AG04449 (cell line): ENCODE data around the gene USP35.

ENCODE experiments used
- CTCF ChIA-PET: fragments of 350-600 bp; formaldehyde crosslinking; extraction: SDS; loops from one replicate; lab custom pipeline; 2021; ENCODE audit warnings: antibody characterized with exemption; lab: Yijun Ruan, JAX
- POLR2A ChIA-PET: fragments of 400-600, 350-600 bp; formaldehyde crosslinking; extraction: SDS; loops from one replicate; lab custom pipeline; 2020; ENCODE audit warnings: antibody characterized with exemption, inconsistent platforms; lab: Yijun Ruan, JAX
- DNase-seq: peaks from one replicate; pipeline ENCODE4 v3.0.0-alpha.2; 2010; ENCODE audit warnings: low read depth, low spot score
- H3K4me3 ChIP-seq: 2 replicates; pipeline ENCODE4 v1.5.1; 2011; ENCODE audit warnings: low read depth, mild to moderate bottlenecking, control low read depth, low read length
- CTCF ChIP-seq: IDR thresholded peaks from one replicate; pipeline ENCODE4 v1.5.1; 2011; ENCODE audit warnings: mild to moderate bottlenecking, moderate library complexity, low read length, control low read depth, inconsistent platforms; ENCODE audit not compliant: insufficient read depth; ENCODE audit errors: missing control alignments

Gene USP35

GRCh38 chr11:78259777-78260487, 71.2 kb downstream of the USP35 start:
- CTCF ChIA-PET, result no interaction called here
- DNase-seq, result no peak
- no peak for TF ChIP-seq CTCF
- no peak overlapping the region for H3K4me3 ChIP-seq
- POLR2A ChIA-PET, result interaction anchor here (0.6 kb wide), 1 partner anchor 180 kb away, joined by 3 read pairs; the partner anchor contains the start of gene NDUFC2

DNA sequence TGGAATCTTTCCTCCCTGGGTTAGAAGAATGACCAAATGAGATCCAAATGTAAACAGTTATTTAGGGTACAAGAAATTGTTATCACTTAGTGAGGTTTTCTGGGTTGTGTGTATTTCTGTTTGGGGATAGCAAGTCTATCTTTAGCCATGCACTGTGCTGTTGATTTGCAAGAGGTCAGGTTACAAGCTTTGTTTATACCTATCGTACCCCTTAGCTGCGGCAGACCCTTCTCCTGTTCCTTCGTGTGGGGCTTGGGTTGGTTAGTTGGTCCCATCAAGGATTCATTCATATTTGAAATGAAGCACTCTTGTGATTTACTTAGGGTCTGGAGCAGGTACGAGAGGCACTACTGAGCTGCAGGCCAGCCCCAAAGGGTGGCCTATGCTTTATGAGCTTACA, 72.6 kb downstream of the USP35 start:
- no peak for DNase-seq

GRCh38 chr11:78261828-78262227, 73.1 kb downstream of the USP35 start:
- TF ChIP-seq CTCF, result no peak
- DNase-seq, result no peak
- CTCF ChIA-PET, result interaction anchor here (1.4 to 1.7 kb wide), 3 partner anchors 10 to 303 kb away, joined by 4 to 6 read pairs (median 5); no protein-coding TSS in a partner anchor
- H3K4me3 ChIP-seq, result no peak overlapping the region
- POLR2A ChIA-PET, result no interaction called here

More for the DNA sequence above, 72.6 kb downstream of the USP35 start:
- POLR2A ChIA-PET, result no interaction called here
- no peak for TF ChIP-seq CTCF
- no peak overlapping the region for H3K4me3 ChIP-seq
- CTCF ChIA-PET, result interaction anchor here (1.4 to 1.7 kb wide), 2 partner anchors 33 to 303 kb away, joined by 4 to 5 read pairs; no protein-coding TSS in a partner anchor

DNA sequence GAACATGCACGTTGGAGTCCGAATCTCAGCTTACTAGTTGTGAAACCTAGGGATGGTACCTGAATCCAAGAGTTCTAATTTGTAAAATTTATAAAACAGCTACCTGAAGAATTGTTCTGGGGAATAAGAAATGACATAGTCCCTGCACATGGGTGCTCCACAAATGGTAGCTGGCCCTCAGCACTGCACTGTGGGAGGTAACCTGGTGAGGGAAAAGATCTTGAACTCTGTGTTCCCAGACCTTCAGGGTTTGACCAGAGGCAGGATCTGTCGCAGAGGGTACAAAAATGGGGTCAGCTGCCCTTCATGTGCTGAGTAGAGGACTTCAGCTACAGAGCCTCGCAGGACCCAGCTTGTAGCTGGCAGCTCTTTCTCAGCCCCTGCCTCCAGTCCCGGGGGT, 73.5 kb downstream of the USP35 start:
- H3K4me3 ChIP-seq, result no peak overlapping the region
- ChIA-PET CTCF (interaction anchor here (1.4 to 1.7 kb wide), 3 partner anchors 11 to 303 kb away, joined by 4 to 6 read pairs (median 5); no protein-coding TSS in a partner anchor), POLR2A (no interaction called here)
- DNase-seq, result no peak
- no peak for TF ChIP-seq CTCF

DNA sequence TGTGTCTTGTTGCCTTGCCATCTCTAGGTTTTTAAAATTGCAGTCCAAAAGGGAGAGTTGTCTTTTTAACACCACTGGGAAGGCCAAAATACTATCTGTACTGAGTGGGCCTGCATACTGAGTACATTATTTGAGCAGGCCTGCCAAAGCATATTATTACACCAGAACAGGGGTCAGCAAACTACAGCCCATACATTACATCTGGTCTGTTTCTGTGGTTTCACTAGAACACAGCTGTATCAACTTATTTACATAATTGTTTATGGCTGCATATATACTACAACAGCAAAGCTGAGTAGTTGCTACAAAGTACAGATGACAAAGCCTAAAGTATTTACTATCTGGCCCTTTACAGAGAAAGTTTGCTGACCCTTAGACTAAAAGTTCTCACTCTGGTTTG, 74.0 kb downstream of the USP35 start:
- ChIA-PET CTCF (interaction anchor here (1.5 kb wide), 1 partner anchor 11 kb away, joined by 6 read pairs; no protein-coding TSS in a partner anchor), POLR2A (no interaction called here)
- no peak for DNase-seq
- H3K4me3 ChIP-seq, result no peak overlapping the region
- no peak for TF ChIP-seq CTCF
